Measurements from ENCODE around the gene PIGK. TPM values are rescaled to one million over a fixed set of nuclear protein-coding genes. Genes with fewer than 3 reads are reported as not detected.

The PIGK gene
- total and polyA plus RNA-seq, 4 donors, result 7.9 to 30.2 (median 17.9) TPM

DNA sequence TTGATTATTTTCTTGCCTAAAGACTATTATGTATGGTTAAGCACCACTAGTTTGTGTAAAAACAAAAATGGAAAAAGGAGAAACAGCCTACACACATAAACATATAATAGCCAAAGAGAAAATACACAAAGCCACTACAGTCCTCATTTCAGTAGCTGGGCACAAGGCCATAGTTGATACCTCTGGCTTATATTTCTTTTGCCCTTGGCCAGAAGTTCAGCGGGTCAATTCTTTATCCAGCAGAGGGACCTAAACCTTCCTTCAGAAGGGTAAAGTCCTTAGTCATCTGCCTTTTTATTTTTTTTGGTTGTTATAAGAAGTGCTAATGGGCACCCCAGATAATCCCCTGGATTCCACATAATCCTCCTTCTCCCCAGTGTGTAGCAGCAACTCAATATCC, 134.1 kb downstream of the PIGK start:
- TF ChIP-seq CTCF (IDR thresholded peaks at IDR 0.05; ENCODE audit: control extremely low read depth, extremely low read depth), result no peak
- H3K9ac ChIP-seq (ENCODE audit: insufficient read depth in 1 of 2, low read length in 2 of 2), result no peak overlapping the region
- no peaks in the 10 kb centered on the region for H3K4me1 ChIP-seq (ENCODE audit: control insufficient read depth in 5 of 5, insufficient read depth in 5 of 5, low read length in 5 of 5)
- no peak for DNase-seq
- 92 to 98% methylated on average over 1 of the region's 1 CpG for WGBS, 2 donors
- no peak overlapping the region for H3K27ac ChIP-seq (ENCODE audit: low read depth in 1 of 2, low read length in 1 of 2)
- peaks cover 0 to 2% (median 0%) of the 10 kb centered on the region in 4 donors for H3K9me3 ChIP-seq (ENCODE audit: control insufficient read depth in 4 of 4, insufficient read depth in 3 of 4, low read length in 3 of 4)
- H3K36me3 ChIP-seq (ENCODE audit: control insufficient read depth in 4 of 4, insufficient read depth in 4 of 4, low read length in 4 of 4), result peaks cover 0 to 1% (median 0%) of the 10 kb centered on the region in 4 donors
- no peak for ATAC-seq (ENCODE audit: insufficient read depth, low FRiP score)
- no peaks in the 10 kb centered on the region for H3K27me3 ChIP-seq (ENCODE audit: control insufficient read depth in 3 of 3, insufficient read depth in 3 of 3, low read length in 2 of 3)
- H3K4me3 ChIP-seq, result no peak overlapping the region

DNA sequence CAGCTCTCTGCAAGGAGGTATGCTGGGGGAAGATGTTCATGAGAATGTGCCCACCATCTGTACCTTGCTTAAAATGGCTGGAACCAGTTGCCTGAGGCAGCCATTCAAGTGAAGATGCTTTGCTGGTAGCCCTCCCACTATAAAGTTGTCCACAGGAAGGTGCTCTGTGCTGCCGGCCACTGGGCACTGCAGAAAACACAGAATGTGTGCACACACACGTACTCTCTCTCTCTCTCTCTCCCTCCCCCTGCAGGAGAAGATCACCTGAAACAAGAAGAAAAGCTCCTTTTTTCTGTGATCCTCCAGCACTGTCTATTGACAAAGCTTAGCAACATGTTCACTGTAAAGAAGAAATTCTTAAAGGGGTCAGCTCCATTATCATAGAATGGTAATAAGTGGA, 134.8 kb downstream of the PIGK start:
- Histone ChIP-seq H3K4me3 (no peak overlapping the region), H3K9me3 (ENCODE audit: control insufficient read depth in 4 of 4, insufficient read depth in 3 of 4, low read length in 3 of 4) (peaks cover 0 to 2% (median 0%) of the 10 kb centered on the region in 4 donors)
- TF ChIP-seq CTCF (IDR thresholded peaks at IDR 0.05; ENCODE audit: control extremely low read depth, extremely low read depth), result no peak

DNA sequence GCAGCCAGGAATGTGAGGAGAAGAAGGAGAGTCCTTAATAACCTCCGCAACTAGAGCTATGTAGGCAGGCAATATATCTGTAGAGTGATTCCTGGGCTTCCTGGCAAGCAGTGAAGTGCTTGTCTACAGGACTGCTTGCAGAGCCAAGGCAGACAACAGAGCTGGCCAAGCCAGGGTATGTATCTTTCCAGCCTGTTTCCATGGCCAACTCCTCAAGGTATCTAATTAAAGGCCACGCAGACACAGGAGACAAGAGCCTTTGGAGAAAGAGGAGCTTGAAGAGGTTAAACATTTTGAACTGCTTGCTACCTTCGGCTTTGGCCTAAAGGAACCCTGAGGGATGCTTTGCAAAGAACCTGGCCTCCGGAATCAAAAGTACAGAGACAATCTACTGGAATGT, 137.4 kb downstream of the PIGK start:
- Histone ChIP-seq H3K9ac (ENCODE audit: insufficient read depth in 1 of 2, low read length in 2 of 2) (no peak overlapping the region), H3K9me3 (ENCODE audit: control insufficient read depth in 4 of 4, insufficient read depth in 3 of 4, low read length in 3 of 4) (peaks cover 0 to 2% (median 0%) of the 10 kb centered on the region in 4 donors), H3K27me3 (ENCODE audit: control insufficient read depth in 3 of 3, insufficient read depth in 3 of 3, low read length in 2 of 3) (no peaks in the 10 kb centered on the region), H3K36me3 (ENCODE audit: control insufficient read depth in 4 of 4, insufficient read depth in 4 of 4, low read length in 4 of 4) (peaks cover 0 to 1% (median 0%) of the 10 kb centered on the region in 4 donors), H3K4me3 (no peak overlapping the region), H3K27ac (ENCODE audit: low read depth in 1 of 2, low read length in 1 of 2) (no peak overlapping the region), H3K4me1 (ENCODE audit: control insufficient read depth in 5 of 5, insufficient read depth in 5 of 5, low read length in 5 of 5) (no peaks in the 10 kb centered on the region)
- WGBS, 2 donors, result 67 to 93% methylated on average over 4 of the region's 4 CpGs
- no peak for DNase-seq
- ATAC-seq (ENCODE audit: insufficient read depth, low FRiP score), result no peak
- no peak for TF ChIP-seq CTCF (IDR thresholded peaks at IDR 0.05; ENCODE audit: control extremely low read depth, extremely low read depth)

More for the DNA sequence above, 134.8 kb downstream of the PIGK start:
- Histone ChIP-seq H3K27ac (ENCODE audit: low read depth in 1 of 2, low read length in 1 of 2) (no peak overlapping the region), H3K9ac (ENCODE audit: insufficient read depth in 1 of 2, low read length in 2 of 2) (no peak overlapping the region), H3K36me3 (ENCODE audit: control insufficient read depth in 4 of 4, insufficient read depth in 4 of 4, low read length in 4 of 4) (peaks cover 0 to 1% (median 0%) of the 10 kb centered on the region in 4 donors), H3K27me3 (ENCODE audit: control insufficient read depth in 3 of 3, insufficient read depth in 3 of 3, low read length in 2 of 3) (no peaks in the 10 kb centered on the region), H3K4me1 (ENCODE audit: control insufficient read depth in 5 of 5, insufficient read depth in 5 of 5, low read length in 5 of 5) (no peaks in the 10 kb centered on the region)
- ATAC-seq (ENCODE audit: insufficient read depth, low FRiP score), result no peak
- no peak for DNase-seq
- WGBS, 2 donors, result 81 to 84% methylated on average over 2 of the region's 2 CpGs

DNA sequence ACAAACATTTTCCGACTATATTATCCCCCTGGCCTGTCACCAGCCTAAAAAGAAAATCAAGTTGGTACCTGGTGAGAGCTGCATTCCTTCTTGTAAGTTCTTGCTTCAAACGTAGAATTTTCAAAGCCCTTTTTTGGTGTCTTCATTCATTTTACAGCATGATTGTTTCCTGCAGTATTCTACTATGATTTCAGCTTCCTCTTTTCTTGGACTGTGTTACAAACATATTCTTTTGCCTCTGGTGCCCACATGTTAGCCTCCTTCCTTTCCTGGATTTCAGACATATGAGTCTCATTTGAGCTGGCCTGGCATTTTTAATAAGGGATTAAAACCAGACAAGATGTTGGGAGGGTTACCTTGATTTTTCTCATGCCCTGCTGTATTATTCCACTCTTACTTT, 142.5 kb downstream of the PIGK start:
- no peaks in the 10 kb centered on the region for H3K27me3 ChIP-seq (ENCODE audit: control insufficient read depth in 3 of 3, insufficient read depth in 3 of 3, low read length in 2 of 3)
- 49 to 70% methylated on average over 2 of the region's 2 CpGs for WGBS, 2 donors
- H3K9ac ChIP-seq (ENCODE audit: insufficient read depth in 1 of 2, low read length in 2 of 2), result no peak overlapping the region
- ATAC-seq (ENCODE audit: insufficient read depth, low FRiP score), result no peak
- no peaks in the 10 kb centered on the region for H3K36me3 ChIP-seq (ENCODE audit: control insufficient read depth in 4 of 4, insufficient read depth in 4 of 4, low read length in 4 of 4)
- no peaks in the 10 kb centered on the region for H3K9me3 ChIP-seq (ENCODE audit: control insufficient read depth in 4 of 4, insufficient read depth in 3 of 4, low read length in 3 of 4)
- no peak overlapping the region for H3K4me3 ChIP-seq
- no peak for TF ChIP-seq CTCF (IDR thresholded peaks at IDR 0.05; ENCODE audit: control extremely low read depth, extremely low read depth)
- H3K4me1 ChIP-seq (ENCODE audit: control insufficient read depth in 5 of 5, insufficient read depth in 5 of 5, low read length in 5 of 5), result no peaks in the 10 kb centered on the region
- no peak for DNase-seq
- no peak overlapping the region for H3K27ac ChIP-seq (ENCODE audit: low read depth in 1 of 2, low read length in 1 of 2)

All from lung (tissue), 12 donors.